ENCODE data around the gene KRT32.

The KRT32 gene

GRCh38 chr17:41411072-41411840, 55.9 kb downstream of the KRT32 start:
- no peak overlapping the region for H3K4me3 ChIP-seq (ENCODE audit: low read length)
- no peaks in the 10 kb centered on the region for H3K9me3 ChIP-seq (ENCODE audit: control insufficient read depth, insufficient read depth, low read length)
- no peak overlapping the region for H3K4me2 ChIP-seq (ENCODE audit: low read length)
- H3F3A ChIP-seq (ENCODE audit: control insufficient read depth, insufficient read depth): no peaks in the 10 kb centered on the region
- H3K79me2 ChIP-seq (ENCODE audit: control insufficient read depth, low read length): no peaks in the 10 kb centered on the region
- no peaks in the 10 kb centered on the region for H3K9me2 ChIP-seq (replicated peaks; ENCODE audit: control insufficient read depth, low read length)
- no peaks in the 10 kb centered on the region for H4K20me1 ChIP-seq (ENCODE audit: control insufficient read depth, insufficient read depth, low read depth, low read length)
- TF ChIP-seq CTCF (IDR thresholded peaks at IDR 0.05; ENCODE audit: low read depth, low read length, poor library complexity, severe bottlenecking) (no peak), EZH2phosphoT487 (IDR thresholded peaks at IDR 0.05; ENCODE audit: borderline replicate concordance, low read length) (no peak)
- no peak overlapping the region for H3K27ac ChIP-seq (ENCODE audit: low read depth, low read length)
- H3K27me3 ChIP-seq (ENCODE audit: control insufficient read depth, low read length): no peaks in the 10 kb centered on the region
- H3K4me1 ChIP-seq (ENCODE audit: control insufficient read depth, low read length): no peaks in the 10 kb centered on the region
- no peaks in the 10 kb centered on the region for H3K36me3 ChIP-seq (ENCODE audit: control insufficient read depth, low read length)
